AG10803 (cell line): ENCODE results near the gene GUCY1A1.

Experiments used
- DNase-seq: peaks from one replicate; pipeline ENCODE4 v3.0.0; 2010; ENCODE audit warnings: low read depth
- H3K4me3 ChIP-seq: 2 replicates; pipeline ENCODE4 v1.5.1; 2011; ENCODE audit warnings: mild to moderate bottlenecking, low read length, control low read depth
- TF ChIP-seq, protein P1 (sequence below): conservative IDR thresholded peaks from 2 replicates; pipeline ENCODE4 v1.5.1; 2011; ENCODE audit warnings: mild to moderate bottlenecking, low read length, control low read depth, inconsistent platforms

Gene GUCY1A1

DNA sequence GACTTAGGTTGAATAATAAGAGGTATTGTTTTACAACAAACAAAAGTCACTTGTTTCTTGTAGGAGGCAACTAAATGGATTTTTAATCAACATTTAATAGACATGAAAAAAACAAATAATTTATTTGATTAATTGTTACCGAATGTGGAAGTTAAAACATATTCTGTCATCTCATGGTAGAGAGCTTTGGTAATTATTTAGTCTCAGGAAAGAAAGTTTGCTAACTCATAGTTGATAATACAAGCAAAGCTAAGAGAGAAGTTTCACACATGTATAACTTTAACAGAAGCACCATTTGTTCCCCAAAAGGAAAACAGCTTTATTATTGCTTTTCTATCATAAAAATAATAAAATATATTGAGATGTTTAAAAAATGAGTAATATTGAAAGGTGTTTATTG is 44.9 kb downstream of the GUCY1A1 start:
- DNase-seq, result no peak
- TF ChIP-seq, protein P1, sequence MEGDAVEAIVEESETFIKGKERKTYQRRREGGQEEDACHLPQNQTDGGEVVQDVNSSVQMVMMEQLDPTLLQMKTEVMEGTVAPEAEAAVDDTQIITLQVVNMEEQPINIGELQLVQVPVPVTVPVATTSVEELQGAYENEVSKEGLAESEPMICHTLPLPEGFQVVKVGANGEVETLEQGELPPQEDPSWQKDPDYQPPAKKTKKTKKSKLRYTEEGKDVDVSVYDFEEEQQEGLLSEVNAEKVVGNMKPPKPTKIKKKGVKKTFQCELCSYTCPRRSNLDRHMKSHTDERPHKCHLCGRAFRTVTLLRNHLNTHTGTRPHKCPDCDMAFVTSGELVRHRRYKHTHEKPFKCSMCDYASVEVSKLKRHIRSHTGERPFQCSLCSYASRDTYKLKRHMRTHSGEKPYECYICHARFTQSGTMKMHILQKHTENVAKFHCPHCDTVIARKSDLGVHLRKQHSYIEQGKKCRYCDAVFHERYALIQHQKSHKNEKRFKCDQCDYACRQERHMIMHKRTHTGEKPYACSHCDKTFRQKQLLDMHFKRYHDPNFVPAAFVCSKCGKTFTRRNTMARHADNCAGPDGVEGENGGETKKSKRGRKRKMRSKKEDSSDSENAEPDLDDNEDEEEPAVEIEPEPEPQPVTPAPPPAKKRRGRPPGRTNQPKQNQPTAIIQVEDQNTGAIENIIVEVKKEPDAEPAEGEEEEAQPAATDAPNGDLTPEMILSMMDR, result no peak
- H3K4me3 ChIP-seq, result no peak overlapping the region

DNA sequence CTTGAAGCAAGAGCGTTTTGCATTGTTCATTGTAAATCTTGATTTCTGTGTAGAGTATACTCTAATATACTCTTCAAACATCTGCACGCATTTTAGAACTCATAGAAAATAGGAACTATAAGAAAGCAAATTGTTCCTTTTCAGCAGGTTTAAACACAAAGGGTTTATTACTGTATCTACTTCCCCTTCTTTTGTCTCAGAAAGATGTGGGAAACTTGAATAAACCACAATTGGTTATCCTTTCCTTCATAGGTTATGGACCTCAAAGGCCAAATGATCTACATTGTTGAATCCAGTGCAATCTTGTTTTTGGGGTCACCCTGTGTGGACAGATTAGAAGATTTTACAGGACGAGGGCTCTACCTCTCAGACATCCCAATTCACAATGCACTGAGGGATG is 46.2 kb downstream of the GUCY1A1 start:
- DNase-seq, result no peak
- H3K4me3 ChIP-seq, result no peak overlapping the region
- TF ChIP-seq, protein P1, result no peak

DNA sequence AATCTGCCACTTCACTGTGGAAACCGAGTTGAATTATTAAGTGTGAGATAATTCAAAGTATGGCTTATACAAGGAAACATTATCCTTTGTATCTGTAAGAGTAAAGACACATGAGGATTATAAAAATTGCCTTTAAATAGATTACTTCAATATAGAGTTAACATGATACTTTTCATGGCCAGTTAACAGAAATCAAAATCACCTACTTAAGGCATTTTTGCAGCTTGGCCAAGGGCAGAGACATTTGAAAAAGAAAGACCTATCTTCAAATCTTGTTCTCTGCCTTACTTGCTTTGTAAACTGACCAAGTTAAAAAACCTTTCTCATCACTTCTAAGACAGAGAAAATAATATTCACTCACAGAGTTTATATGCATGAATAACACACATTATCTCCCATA is 47.3 kb downstream of the GUCY1A1 start:
- DNase-seq, result no peak
- TF ChIP-seq, protein P1, result no peak
- H3K4me3 ChIP-seq, result no peak overlapping the region

DNA sequence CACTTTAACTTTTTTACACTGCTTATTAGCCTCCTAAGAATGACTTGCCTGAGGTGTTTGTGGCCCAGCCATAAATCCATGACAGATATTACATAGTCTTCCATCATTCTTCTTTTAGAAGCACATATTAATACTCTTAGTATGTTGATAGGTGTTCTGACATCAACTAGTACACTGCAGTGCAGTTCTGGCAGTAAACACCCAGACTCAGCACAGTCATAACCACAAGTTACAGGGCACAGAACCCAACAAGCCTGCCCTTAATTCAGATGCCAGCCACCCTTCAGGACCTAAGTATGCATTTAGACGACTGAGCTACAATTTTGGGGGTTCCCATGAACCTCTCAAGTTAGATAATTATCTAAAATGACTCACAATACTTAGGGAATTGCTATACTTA is 55.7 kb downstream of the GUCY1A1 start:
- TF ChIP-seq, protein P1, result no peak
- DNase-seq, result no peak
- H3K4me3 ChIP-seq, result no peak overlapping the region

DNA sequence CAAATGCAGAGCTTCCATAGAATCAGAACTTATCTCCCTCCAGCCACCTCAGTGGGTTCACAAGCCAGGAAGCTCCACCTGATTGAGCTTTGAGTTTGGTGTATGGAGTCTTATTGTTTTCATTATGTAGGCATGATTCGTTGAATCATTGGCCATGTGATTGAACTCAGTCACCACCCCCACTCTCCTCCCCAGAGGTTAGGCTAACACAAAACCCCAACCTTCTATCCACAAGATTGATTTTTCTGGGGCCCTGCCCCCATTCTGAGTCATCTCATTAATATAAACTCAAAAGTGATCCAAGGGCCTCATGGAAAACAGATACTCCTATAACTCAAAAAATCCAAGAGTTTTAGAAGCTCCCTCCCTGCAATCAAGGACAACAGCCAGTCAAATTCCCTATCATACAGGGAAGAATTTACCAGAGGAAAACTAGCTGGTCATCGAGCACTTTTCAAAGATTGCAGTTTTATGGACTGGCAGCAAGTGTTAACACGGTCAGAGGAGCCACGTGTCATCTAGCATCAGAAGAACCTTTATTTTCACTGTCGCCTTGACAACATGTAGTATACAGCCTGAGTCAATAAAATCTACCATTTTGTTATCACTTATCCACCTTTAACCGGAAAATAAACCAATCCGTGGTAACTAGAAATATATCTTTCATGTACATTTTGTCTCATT is 56.3 kb downstream of the GUCY1A1 start:
- TF ChIP-seq, protein P1, result no peak
- no peak overlapping the region for H3K4me3 ChIP-seq
- peak; percentile 13 for DNase-seq

DNA sequence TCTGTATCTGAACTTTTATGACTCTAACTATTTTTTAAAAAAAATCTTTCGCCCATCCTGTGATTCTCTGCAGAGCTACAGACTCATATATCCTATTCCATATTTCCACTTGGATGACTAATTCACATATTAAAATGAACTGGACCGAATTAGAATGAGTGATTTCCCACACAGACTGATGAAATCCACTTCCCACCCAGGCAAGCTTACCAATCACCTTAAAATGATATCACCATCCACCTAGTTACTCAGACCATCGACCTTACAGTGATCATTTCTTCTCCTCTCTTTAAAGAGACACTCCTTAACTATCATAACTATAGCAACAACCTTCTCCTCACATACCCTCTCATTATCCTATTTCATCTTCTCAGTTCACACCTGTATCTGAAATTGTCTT is 58.1 kb downstream of the GUCY1A1 start:
- no peak for DNase-seq
- H3K4me3 ChIP-seq, result no peak overlapping the region
- TF ChIP-seq, protein P1, result no peak

DNA sequence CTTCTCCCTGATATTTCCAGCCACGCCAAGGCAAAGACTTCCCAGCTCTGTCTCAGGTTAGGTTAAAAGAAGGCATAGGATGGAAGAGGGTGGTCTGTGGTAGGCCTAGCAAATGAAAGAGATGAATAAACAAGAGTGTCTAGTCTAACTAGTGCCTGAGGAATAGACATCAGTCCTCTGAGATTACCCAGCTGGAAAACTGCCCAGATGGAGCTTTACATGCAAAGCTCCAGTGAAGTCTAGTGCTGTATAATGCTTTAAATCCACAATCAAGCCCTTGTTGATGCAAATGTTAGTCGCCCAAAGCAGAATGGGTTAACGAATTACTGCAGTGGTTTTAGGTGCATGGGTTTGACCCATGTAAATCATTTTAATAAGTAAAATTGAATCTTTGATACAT is 67.4 kb downstream of the GUCY1A1 start:
- peak; percentile 4 for DNase-seq
- TF ChIP-seq, protein P1, result no peak
- H3K4me3 ChIP-seq, result no peak overlapping the region
